SK-N-DZ (cell line): ENCODE results near the gene PLPP1.
"Not testable (repeated sequence)": the region's sequence is repeated elsewhere in the genome, so short reads cannot be mapped to it uniquely, and the experiment has no call there.

Source experiments
- DNase-seq: peaks from one replicate; pipeline ENCODE4 v3.0.0-alpha.2; 2015; ENCODE audit warnings: low spot score

Gene PLPP1

DNA sequence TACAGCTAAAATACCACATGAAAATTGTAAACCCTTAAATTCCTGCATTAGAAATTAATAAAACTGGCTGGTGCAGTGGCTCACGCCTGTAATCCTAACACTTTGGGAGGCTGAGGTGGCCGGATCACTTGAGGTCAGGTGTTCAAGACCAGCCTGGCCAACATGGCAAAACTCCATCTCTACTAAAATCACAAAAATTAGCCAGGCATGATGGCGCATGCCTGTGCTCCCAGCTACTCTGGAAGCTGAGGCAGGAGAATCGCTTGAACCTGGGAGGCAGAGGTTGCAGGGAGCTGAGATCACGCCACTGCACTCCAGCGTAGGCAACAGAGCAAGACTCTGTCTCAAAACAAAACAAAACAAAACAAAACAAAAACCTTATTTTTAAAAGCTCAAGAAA lies 29.1 kb downstream of the PLPP1 start:
- not testable (repeated sequence) for DNase-seq

GRCh38 chr5:55503917-55504316 lies 30.8 kb downstream of the PLPP1 start:
- not testable (repeated sequence) for DNase-seq

DNA sequence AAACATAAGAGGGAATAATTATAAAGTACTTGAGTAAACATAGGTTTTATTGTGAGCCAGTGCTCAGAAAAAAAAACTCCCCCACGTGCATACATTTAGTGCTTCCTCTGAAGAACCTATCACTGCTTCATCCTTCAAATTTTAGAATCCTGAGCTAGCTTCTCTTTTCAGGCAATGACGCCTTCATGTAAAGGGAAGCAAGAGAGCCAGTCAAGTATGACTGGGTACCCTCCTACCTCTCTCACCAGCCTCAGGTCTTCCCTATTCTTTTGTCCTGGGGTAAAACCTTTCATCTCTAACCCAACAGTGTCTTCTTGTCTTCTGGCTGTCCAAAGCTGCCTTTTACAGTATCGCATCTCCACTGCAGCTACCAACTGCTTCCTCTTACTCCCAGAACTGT lies 32.0 kb downstream of the PLPP1 start:
- no peak for DNase-seq

DNA sequence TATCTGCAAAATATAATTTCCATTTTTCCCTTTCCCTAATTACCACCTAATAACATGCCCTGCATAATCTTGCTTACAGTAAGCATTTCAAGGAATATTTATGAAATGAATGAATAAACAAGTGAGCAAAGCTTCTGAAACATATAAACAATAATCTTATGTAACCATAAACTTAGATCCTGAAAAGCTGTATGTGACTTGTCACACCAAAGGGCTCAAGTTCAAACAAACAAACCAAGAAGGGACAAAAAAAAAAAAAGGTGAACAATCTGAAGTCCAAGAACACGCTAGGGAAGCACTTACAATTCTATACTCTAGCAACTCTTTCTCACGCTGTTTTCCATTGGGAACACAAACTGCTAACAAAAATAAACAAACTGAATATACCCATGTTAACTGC lies 36.3 kb downstream of the PLPP1 start:
- DNase-seq = no peak

DNA sequence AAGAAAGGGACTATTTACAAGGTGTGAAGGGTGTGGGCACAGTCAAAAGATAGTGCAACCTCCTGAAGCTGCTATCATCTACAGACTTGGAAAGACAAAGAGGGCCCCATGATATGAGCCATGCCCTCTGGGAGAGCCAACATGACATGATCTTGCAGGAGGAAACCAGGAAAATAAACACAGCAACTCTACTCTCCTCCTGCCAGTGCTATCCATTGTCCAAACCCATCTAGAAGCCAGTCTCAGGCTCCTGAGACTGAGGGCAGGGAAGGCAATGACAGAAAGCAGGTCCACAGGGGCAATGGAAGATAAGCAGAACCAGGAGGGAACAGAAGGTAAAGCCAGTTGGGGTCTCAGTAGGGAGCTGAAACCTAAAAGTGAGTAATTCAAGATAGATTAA lies 37.1 kb downstream of the PLPP1 start:
- DNase-seq = no peak

- DNase-seq = no peak
Observed at GRCh38 chr5:55495216-55495615, 39.5 kb downstream of the PLPP1 start.

DNA sequence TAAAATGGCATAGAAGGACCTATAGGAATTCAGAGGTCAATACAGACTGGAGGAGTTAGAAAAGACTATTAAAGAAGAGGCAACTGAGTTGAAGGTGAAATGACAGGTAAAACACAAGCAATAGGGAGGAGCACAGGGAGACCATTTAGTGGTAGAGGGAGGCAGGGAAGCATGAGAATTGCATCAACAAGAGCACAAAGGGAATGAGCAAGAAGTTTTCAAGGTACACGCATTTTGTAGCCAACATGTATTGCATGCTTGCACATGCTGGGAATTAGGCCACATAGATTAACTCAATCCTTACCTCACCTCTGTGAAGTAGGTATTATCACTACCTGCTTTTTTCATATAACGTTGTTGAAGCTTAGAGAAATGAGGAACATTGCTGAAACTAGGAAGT lies 42.3 kb downstream of the PLPP1 start:
- no peak for DNase-seq

DNA sequence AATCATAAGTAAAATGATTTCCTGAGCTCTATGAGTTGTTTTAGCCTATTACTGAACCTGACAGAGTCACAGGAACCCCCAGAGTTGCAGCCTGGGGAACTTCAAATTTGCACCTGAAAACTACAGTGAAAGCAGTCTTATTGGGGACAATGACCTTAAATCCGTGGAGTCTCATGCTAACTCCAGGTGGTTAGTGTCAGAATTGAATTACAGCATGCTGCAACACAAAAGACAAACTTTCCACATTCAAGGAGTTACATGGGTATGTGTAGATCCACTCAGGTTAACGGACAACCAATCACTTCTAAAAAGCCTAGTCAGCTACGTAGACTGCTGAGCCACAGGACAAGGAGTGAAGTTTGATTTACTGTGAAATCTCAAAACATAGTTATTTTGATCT lies 49.7 kb downstream of the PLPP1 start:
- no peak for DNase-seq

DNA sequence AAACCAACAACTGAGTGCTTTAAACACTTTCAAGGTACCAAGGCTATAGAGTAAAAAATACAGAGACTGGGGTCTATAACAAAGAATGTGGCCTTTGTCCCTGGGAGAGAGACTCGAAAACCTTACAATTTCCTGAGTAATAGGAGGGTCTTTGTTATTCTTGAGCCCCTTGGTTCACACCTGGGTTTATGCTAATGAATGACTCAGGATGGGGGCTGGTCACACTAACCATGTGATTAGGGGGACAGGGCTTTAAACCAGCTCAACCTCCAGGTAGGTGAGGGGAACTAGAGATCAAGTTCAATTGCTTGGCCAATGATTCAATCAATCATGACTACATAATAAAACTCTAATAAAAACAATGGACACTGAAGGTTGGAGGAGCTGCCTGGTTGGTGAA lies 50.2 kb downstream of the PLPP1 start:
- no peak for DNase-seq

DNA sequence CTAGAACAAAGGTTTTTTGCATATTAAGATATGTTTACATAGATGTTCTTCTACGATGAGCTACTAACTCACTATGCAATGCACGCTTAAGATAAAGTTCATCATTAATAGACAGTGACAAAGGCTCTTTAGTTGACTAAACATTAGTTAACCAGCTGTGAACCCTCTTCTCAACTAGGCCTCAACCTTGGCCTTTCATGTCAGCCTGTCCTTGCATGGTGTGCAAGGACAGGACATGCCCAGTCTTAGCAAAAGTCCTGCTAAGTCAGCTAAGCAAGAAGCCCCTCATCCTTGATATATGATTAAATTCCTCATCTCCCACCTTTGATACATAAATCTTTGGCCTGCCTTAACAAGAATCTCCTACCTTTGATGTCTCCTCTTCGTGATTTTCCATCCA lies 50.9 kb downstream of the PLPP1 start:
- no peak for DNase-seq

- no peak for DNase-seq
Observed at GRCh38 chr5:55481293-55481855, 53.4 kb downstream of the PLPP1 start.

GRCh38 chr5:55480781-55481180 lies 54.0 kb downstream of the PLPP1 start:
- DNase-seq = no peak

DNA sequence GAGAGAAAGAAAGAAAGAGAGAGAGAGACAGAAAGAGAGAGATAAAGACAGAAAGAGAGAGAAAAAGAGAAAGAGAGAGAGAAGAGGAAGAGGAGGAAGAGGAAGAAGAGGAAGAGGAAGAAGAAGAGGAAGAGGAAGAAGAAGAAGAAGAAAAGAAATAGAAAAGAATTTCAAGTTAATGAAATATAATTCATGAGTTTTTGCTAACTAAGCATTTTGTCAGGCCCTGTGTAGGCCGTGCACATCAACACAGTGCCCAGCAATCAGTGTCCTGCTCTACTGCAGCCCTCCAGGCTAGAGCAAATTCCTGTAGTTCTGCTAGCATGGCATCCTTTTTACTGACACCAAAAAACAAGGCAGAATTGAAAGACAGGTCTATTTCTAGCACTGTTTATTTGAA lies 62.1 kb downstream of the PLPP1 start:
- no peak for DNase-seq

- no peak for DNase-seq
Observed at GRCh38 chr5:55471468-55471867, 63.3 kb downstream of the PLPP1 start.

- DNase-seq = no peak
Observed at GRCh38 chr5:55470282-55470681, 64.5 kb downstream of the PLPP1 start.

- no peak for DNase-seq
Observed at GRCh38 chr5:55469839-55470238, 64.9 kb downstream of the PLPP1 start.

- no peak for DNase-seq
Observed at GRCh38 chr5:55467862-55468551, 66.8 kb downstream of the PLPP1 start.

- DNase-seq = no peak
Observed at GRCh38 chr5:55463613-55464012, 71.2 kb downstream of the PLPP1 start.

DNA sequence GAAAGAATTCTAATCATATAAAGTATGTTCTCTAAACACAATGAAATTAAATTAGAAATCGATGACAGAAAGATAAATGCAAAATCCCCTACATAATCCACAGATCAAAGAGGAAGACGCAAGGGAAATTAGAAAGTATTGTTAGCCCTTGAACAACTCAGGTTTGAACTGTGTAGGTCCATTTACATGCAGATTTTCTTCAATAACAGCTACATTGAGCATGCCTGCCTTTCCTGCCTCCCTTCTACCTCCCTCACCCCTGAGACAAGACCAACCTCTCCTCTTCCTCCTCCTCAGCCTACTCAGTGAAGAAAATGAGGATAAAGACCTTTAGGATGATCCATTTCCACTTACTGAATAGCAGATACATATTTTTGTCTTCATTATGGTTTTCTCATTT lies 75.2 kb downstream of the PLPP1 start:
- no peak for DNase-seq

- DNase-seq = no peak
Observed at GRCh38 chr5:55456216-55456895, 78.4 kb downstream of the PLPP1 start.

DNA sequence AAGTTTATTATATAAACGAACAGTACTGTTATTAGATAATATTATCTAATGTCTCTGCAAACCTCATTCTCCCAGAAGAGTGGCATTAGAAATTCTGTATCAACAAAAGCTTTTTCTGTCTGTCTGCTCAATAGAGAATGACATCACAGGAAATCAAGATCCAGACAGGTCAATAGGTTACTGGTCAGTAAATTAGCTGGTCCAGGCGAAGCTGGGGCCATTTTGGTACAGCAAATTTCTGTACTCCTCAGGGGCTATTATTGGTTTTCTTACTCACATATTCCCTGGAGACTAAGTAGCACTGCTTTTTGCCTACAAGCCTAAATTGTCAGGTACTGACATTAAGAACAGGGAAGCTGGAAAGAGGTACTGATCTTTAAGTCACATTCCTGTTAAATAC lies 80.5 kb downstream of the PLPP1 start:
- DNase-seq = no peak

GRCh38 chr5:55453211-55453610 lies 81.6 kb downstream of the PLPP1 start:
- no peak for DNase-seq

DNA sequence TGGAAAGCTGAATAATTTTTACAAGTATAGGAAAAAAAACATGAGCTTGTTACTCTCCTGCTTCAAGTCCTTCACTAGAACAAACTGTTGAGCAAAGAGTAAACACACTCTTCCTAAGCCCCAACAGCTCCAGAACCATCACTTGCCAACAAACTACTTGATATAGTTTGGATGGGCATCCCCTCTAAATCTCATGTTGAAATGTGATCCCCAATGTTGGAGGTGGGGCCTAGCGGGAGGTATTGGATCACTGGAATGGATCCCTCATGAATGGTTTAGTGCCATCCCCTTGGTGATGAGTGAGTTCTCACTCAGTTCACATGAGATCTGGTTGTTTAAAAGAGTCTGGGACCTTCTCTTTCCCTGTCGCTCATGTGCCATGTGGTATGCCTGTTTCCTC lies 82.8 kb downstream of the PLPP1 start:
- no peak for DNase-seq
